Mammary epithelial cell (primary cell): Measurements from ENCODE around the gene PHLPP1.

Experiments
- EZH2 ChIP-seq: IDR thresholded peaks from 2 replicates; pipeline ENCODE4 v1.6.1; 2012; ENCODE audit warnings: low read length, inconsistent platforms, borderline replicate concordance
- TF ChIP-seq, protein P1 (sequence below), 2 donors: IDR thresholded peaks in 1 of 2; conservative IDR thresholded peaks in 1 of 2; 2 replicates each; pipeline ENCODE4 v1.5.1; 2011 to 2012; ENCODE audit warnings: inconsistent platforms in 2 of 2, low read length in 2 of 2, mild to moderate bottlenecking in 2 of 2, control low read depth in 1 of 2, low read depth in 1 of 2; ENCODE audit not compliant: insufficient read depth in 1 of 2; ENCODE audit errors: extremely low read depth in 1 of 2

DNA sequence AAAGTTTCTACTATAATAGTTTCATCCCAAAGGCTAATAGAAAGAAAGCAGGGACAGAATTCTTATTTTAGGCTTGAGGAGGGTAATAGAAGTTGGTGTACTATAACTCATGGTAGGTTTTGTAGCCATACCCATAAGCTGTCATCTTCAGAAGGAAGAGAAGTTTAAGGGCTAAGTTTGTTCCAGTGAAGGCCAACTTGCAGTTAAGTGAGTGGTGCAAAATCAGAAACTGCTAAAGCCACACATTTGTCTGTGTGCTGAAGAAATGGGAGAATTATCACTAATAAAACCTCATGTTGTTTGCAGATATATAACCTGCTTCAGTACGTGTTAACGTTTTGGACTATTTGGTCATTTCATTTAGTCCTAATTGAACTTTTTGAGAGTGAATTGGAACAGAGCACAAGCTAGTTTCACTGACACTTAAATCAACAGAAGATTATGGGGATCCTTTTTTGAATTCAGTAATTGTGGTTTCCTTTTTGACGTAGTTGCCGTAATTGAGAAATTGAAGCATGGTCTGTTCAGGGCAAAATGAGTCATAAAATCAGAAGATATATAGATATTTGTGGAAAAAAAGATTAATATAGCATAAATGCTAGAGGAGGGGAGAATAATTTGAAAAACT lies 69.1 kb downstream of the PHLPP1 start:
- TF ChIP-seq EZH2, result no peak
- TF ChIP-seq, protein P1, sequence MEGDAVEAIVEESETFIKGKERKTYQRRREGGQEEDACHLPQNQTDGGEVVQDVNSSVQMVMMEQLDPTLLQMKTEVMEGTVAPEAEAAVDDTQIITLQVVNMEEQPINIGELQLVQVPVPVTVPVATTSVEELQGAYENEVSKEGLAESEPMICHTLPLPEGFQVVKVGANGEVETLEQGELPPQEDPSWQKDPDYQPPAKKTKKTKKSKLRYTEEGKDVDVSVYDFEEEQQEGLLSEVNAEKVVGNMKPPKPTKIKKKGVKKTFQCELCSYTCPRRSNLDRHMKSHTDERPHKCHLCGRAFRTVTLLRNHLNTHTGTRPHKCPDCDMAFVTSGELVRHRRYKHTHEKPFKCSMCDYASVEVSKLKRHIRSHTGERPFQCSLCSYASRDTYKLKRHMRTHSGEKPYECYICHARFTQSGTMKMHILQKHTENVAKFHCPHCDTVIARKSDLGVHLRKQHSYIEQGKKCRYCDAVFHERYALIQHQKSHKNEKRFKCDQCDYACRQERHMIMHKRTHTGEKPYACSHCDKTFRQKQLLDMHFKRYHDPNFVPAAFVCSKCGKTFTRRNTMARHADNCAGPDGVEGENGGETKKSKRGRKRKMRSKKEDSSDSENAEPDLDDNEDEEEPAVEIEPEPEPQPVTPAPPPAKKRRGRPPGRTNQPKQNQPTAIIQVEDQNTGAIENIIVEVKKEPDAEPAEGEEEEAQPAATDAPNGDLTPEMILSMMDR (conservative IDR thresholded peaks at IDR 0.05 in 1 of 2, IDR thresholded peaks at IDR 0.05 in 1 of 2; ENCODE audit: extremely low read depth in 1 of 2, insufficient read depth in 1 of 2, low read depth in 1 of 2, low read length in 2 of 2), result no peak
